HG03571 (cell line): ENCODE data around the gene KCNIP4.

Experiments
- ATAC-seq: cut with Tn5 transposase; IDR thresholded peaks from one replicate; pipeline ENCODE4 v1.9.1; 2021; ENCODE audit not compliant: unreplicated experiment

Gene KCNIP4

GRCh38 chr4:20995610-20996009 lies 953.0 kb downstream of the KCNIP4 start:
- ATAC-seq: no peak

- no peak for ATAC-seq
Observed at GRCh38 chr4:20995015-20995414, 953.6 kb downstream of the KCNIP4 start.

- ATAC-seq: no peak
Observed at GRCh38 chr4:20992002-20992401, 956.6 kb downstream of the KCNIP4 start.

- ATAC-seq: no peak
Observed at GRCh38 chr4:20987191-20987590, 961.4 kb downstream of the KCNIP4 start.

GRCh38 chr4:20984576-20984836 lies 964.1 kb downstream of the KCNIP4 start:
- no peak for ATAC-seq

- ATAC-seq: no peak
Observed at GRCh38 chr4:20983763-20984575, 964.6 kb downstream of the KCNIP4 start.

GRCh38 chr4:20982544-20982943 lies 966.0 kb downstream of the KCNIP4 start:
- no peak for ATAC-seq

GRCh38 chr4:20960291-20960690 lies 988.3 kb downstream of the KCNIP4 start:
- no peak for ATAC-seq

GRCh38 chr4:20954541-20954940 lies 994.0 kb downstream of the KCNIP4 start:
- no peak for ATAC-seq

GRCh38 chr4:20944961-20945360 lies 1003.6 kb downstream of the KCNIP4 start:
- no peak for ATAC-seq

GRCh38 chr4:20944451-20944850 lies 1004.1 kb downstream of the KCNIP4 start:
- ATAC-seq: no peak

GRCh38 chr4:20938204-20938603 lies 1010.4 kb downstream of the KCNIP4 start:
- no peak for ATAC-seq

- no peak for ATAC-seq
Observed at GRCh38 chr4:20926529-20926928, 1022.0 kb downstream of the KCNIP4 start.

GRCh38 chr4:20925176-20925575 lies 1023.4 kb downstream of the KCNIP4 start:
- no peak for ATAC-seq

- ATAC-seq: no peak
Observed at GRCh38 chr4:20922962-20923361, 1025.6 kb downstream of the KCNIP4 start.

GRCh38 chr4:20916106-20916505 lies 1032.5 kb downstream of the KCNIP4 start:
- ATAC-seq: no peak

- ATAC-seq: no peak
Observed at GRCh38 chr4:20904966-20905365, 1043.6 kb downstream of the KCNIP4 start.

GRCh38 chr4:20901851-20902250 lies 1046.7 kb downstream of the KCNIP4 start:
- ATAC-seq: no peak

GRCh38 chr4:20899591-20899990 lies 1049.0 kb downstream of the KCNIP4 start:
- no peak for ATAC-seq

- ATAC-seq: no peak
Observed at GRCh38 chr4:20895988-20896387, 1052.6 kb downstream of the KCNIP4 start.

GRCh38 chr4:20895208-20895607 lies 1053.4 kb downstream of the KCNIP4 start:
- ATAC-seq: no peak

- no peak for ATAC-seq
Observed at GRCh38 chr4:20890761-20891160, 1057.8 kb downstream of the KCNIP4 start.

GRCh38 chr4:20889901-20890300 lies 1058.7 kb downstream of the KCNIP4 start:
- ATAC-seq: no peak
